ENCODE results near the gene ESRP2.

Gene ESRP2

GRCh38 chr16:68255712-68256111 is 19.8 kb upstream of the ESRP2 start:
- no peak overlapping the region for H3K4me3 ChIP-seq (ENCODE audit: low read depth, low read length)
- DNase-seq (ENCODE audit: low read depth), result no peak
- no peak for TF ChIP-seq CTCF (IDR thresholded peaks at IDR 0.05; ENCODE audit: insufficient read depth, low read depth, low read length, missing control alignments)

- no peak overlapping the region for H3K4me3 ChIP-seq (ENCODE audit: low read depth, low read length)
- TF ChIP-seq CTCF (IDR thresholded peaks at IDR 0.05; ENCODE audit: insufficient read depth, low read depth, low read length, missing control alignments), result no peak
- DNase-seq (ENCODE audit: low read depth), result no peak
Measured at GRCh38 chr16:68253721-68254120, 17.8 kb upstream of the ESRP2 start.

- H3K4me3 ChIP-seq (ENCODE audit: low read depth, low read length), result no peak overlapping the region
- no peak for TF ChIP-seq CTCF (IDR thresholded peaks at IDR 0.05; ENCODE audit: insufficient read depth, low read depth, low read length, missing control alignments)
- DNase-seq (ENCODE audit: low read depth), result no peak
Measured at GRCh38 chr16:68252383-68252782, 16.5 kb upstream of the ESRP2 start.

GRCh38 chr16:68251832-68252231 is 15.9 kb upstream of the ESRP2 start:
- no peak for TF ChIP-seq CTCF (IDR thresholded peaks at IDR 0.05; ENCODE audit: insufficient read depth, low read depth, low read length, missing control alignments)
- no peak overlapping the region for H3K4me3 ChIP-seq (ENCODE audit: low read depth, low read length)
- no peak for DNase-seq (ENCODE audit: low read depth)

- no peak for DNase-seq (ENCODE audit: low read depth)
- no peak for TF ChIP-seq CTCF (IDR thresholded peaks at IDR 0.05; ENCODE audit: insufficient read depth, low read depth, low read length, missing control alignments)
Measured at GRCh38 chr16:68250951-68251350, 15.0 kb upstream of the ESRP2 start.

GRCh38 chr16:68249371-68249770 is 13.4 kb upstream of the ESRP2 start:
- no peak for DNase-seq (ENCODE audit: low read depth)
- no peak overlapping the region for H3K4me3 ChIP-seq (ENCODE audit: low read depth, low read length)
- no peak for TF ChIP-seq CTCF (IDR thresholded peaks at IDR 0.05; ENCODE audit: insufficient read depth, low read depth, low read length, missing control alignments)

More at GRCh38 chr16:68250951-68251350, 15.0 kb upstream of the ESRP2 start:
- H3K4me3 ChIP-seq (ENCODE audit: low read depth, low read length), result no peak overlapping the region

GRCh38 chr16:68247932-68248331 is 12.0 kb upstream of the ESRP2 start:
- no peak for TF ChIP-seq CTCF (IDR thresholded peaks at IDR 0.05; ENCODE audit: insufficient read depth, low read depth, low read length, missing control alignments)
- no peak overlapping the region for H3K4me3 ChIP-seq (ENCODE audit: low read depth, low read length)
- DNase-seq (ENCODE audit: low read depth), result no peak

All from GM12865 (cell line).